BE2C (cell line): ENCODE data around the gene AHCY.
"Not testable (repeated sequence)": the region's sequence is repeated elsewhere in the genome, so short reads cannot be mapped to it uniquely, and the experiment has no call there.

Experiments
- DNase-seq: peaks from one replicate; pipeline ENCODE4 v3.0.0-alpha.2; 2020
- H3K27me3 ChIP-seq: fragments of 250-450 bp; sonication (Bioruptor Pico); 2 replicates; pipeline ENCODE4 v1.5.1; 2020; ENCODE audit warnings: mild to moderate bottlenecking
- H3K36me3 ChIP-seq: fragments of 250-450 bp; sonication (Bioruptor Pico); 2 replicates; pipeline ENCODE4 v1.5.1; 2020; ENCODE audit warnings: mild to moderate bottlenecking
- H3K4me1 ChIP-seq: fragments of 250-450 bp; sonication (Bioruptor Pico); 2 replicates; pipeline ENCODE4 v1.5.1; 2020
- H3K4me3 ChIP-seq: 2 replicates; pipeline ENCODE4 v1.5.1; 2011; ENCODE audit warnings: low read depth, low read length
- H3K9me3 ChIP-seq: fragments of 250-450 bp; sonication (Bioruptor Pico); 2 replicates; pipeline ENCODE4 v1.5.1; 2020
- CTCF ChIP-seq: IDR thresholded peaks from 2 replicates; pipeline ENCODE4 v1.5.1; 2012; ENCODE audit warnings: mild to moderate bottlenecking, low read depth, low read length

AHCY gene

GRCh38 chr20:34332262-34332920 lies 29.2 kb upstream of the AHCY start:
- no peak for DNase-seq
- no peak overlapping the region for H3K4me3 ChIP-seq
- no peak for TF ChIP-seq CTCF

GRCh38 chr20:34331838-34332237 lies 28.7 kb upstream of the AHCY start:
- no peak for DNase-seq
- H3K9me3 ChIP-seq = no peaks in the 10 kb centered on the region
- H3K4me1 ChIP-seq = no peaks in the 10 kb centered on the region
- no peaks in the 10 kb centered on the region for H3K36me3 ChIP-seq
- no peaks in the 10 kb centered on the region for H3K27me3 ChIP-seq
- no peak overlapping the region for H3K4me3 ChIP-seq
- no peak for TF ChIP-seq CTCF

More at GRCh38 chr20:34332262-34332920, 29.2 kb upstream of the AHCY start:
- Histone ChIP-seq H3K4me1 (no peaks in the 10 kb centered on the region), H3K36me3 (no peaks in the 10 kb centered on the region), H3K27me3 (no peaks in the 10 kb centered on the region), H3K9me3 (no peaks in the 10 kb centered on the region)

- not testable (repeated sequence) for H3K36me3 ChIP-seq, H3K4me3 ChIP-seq, H3K27me3 ChIP-seq, DNase-seq, H3K4me1 ChIP-seq, H3K9me3 ChIP-seq
Measured at GRCh38 chr20:34330861-34331544, 27.8 kb upstream of the AHCY start.

- Histone ChIP-seq H3K27me3 (no peaks in the 10 kb centered on the region), H3K9me3 (no peaks in the 10 kb centered on the region), H3K4me1 (no peaks in the 10 kb centered on the region), H3K4me3 (no peak overlapping the region), H3K36me3 (no peaks in the 10 kb centered on the region)
- DNase-seq = no peak
- no peak for TF ChIP-seq CTCF
Measured at GRCh38 chr20:34328928-34329677, 25.9 kb upstream of the AHCY start.

- H3K4me1 ChIP-seq, H3K4me3 ChIP-seq, H3K27me3 ChIP-seq, DNase-seq, H3K36me3 ChIP-seq, H3K9me3 ChIP-seq: not testable (repeated sequence)
Measured at GRCh38 chr20:34328207-34328606, 25.1 kb upstream of the AHCY start.

GRCh38 chr20:34324541-34324940 lies 21.4 kb upstream of the AHCY start:
- Histone ChIP-seq H3K4me1 (no peaks in the 10 kb centered on the region), H3K4me3 (no peak overlapping the region), H3K9me3 (no peaks in the 10 kb centered on the region), H3K27me3 (no peaks in the 10 kb centered on the region), H3K36me3 (no peaks in the 10 kb centered on the region)
- no peak for TF ChIP-seq CTCF
- no peak for DNase-seq
